Fibroblast of pulmonary artery (primary cell): ENCODE data around the gene ARFRP1.

Experiments used
- DNase-seq: peaks from one replicate; pipeline ENCODE4 v3.0.0-alpha.2; 2010; ENCODE audit warnings: low read depth
- H3K4me3 ChIP-seq: replicated peaks from 2 replicates; pipeline ENCODE4 v1.5.1; 2011; ENCODE audit warnings: low read depth, mild to moderate bottlenecking, control low read depth, low read length, moderate library complexity
- CTCF ChIP-seq: IDR thresholded peaks from 2 replicates; pipeline ENCODE4 v1.5.1; 2011; ENCODE audit warnings: mild to moderate bottlenecking, control low read depth, low read length, inconsistent platforms; ENCODE audit errors: missing control alignments

ARFRP1 gene

GRCh38 chr20:63686492-63687321 lies 21.1 kb downstream of the ARFRP1 start:
- peak; percentile 90 for DNase-seq
- H3K4me3 ChIP-seq, result no peak overlapping the region
- TF ChIP-seq CTCF, result no peak

- H3K4me3 ChIP-seq, result no peak overlapping the region
- no peak for DNase-seq
- no peak for TF ChIP-seq CTCF
Observed at GRCh38 chr20:63686094-63686491, 21.7 kb downstream of the ARFRP1 start.

- no peak overlapping the region for H3K4me3 ChIP-seq
- TF ChIP-seq CTCF, result no peak
- no peak for DNase-seq
Observed at GRCh38 chr20:63685269-63686026, 22.3 kb downstream of the ARFRP1 start.

GRCh38 chr20:63682384-63683139 lies 25.2 kb downstream of the ARFRP1 start:
- peak; percentile 98 for DNase-seq
- TF ChIP-seq CTCF, result no peak
- no peak overlapping the region for H3K4me3 ChIP-seq

GRCh38 chr20:63681609-63682142 lies 26.1 kb downstream of the ARFRP1 start:
- no peak for DNase-seq
- TF ChIP-seq CTCF, result no peak
- no peak overlapping the region for H3K4me3 ChIP-seq

GRCh38 chr20:63680857-63681608 lies 26.7 kb downstream of the ARFRP1 start:
- DNase-seq, result no peak
- H3K4me3 ChIP-seq, result no peak overlapping the region
- no peak for TF ChIP-seq CTCF
